ENCODE results near the gene DCST1. TPM values are rescaled to one million over a fixed set of nuclear protein-coding genes. Genes with fewer than 3 reads are reported as not detected.

Gene DCST1
- total and polyA plus RNA-seq, 2 of the 4 experiments (the other 2 are of a cell fraction): not detected

GRCh38 chr1:155009221-155009711 is 24.4 kb upstream of the DCST1 start:
- BruUV-seq (replicated peaks): no TSS peak
- no CpG with 5 or more reads among the region's 12 CpGs for WGBS, 2 experiments (ENCODE audit: extremely low coverage in 2 of 2, insufficient read length in 1 of 2)
- Histone ChIP-seq H3K18ac (ENCODE audit: low read depth, low read length) (no peak overlapping the region), H3K4me3 (ENCODE audit: insufficient read depth, low read depth, low read length) (no peak overlapping the region), H4K91ac (ENCODE audit: insufficient read depth, low read depth, low read length) (no peak overlapping the region), H3K9me3 (ENCODE audit: control insufficient read depth, insufficient read depth, low read length) (no peaks in the 10 kb centered on the region), H3K4me2 (ENCODE audit: low read depth, low read length) (no peak overlapping the region), H3K9ac (ENCODE audit: low read depth, low read length) (no peak overlapping the region), H4K20me1 (ENCODE audit: insufficient read depth, low read length) (peaks cover 19% of the 10 kb centered on the region), H2BK5ac (ENCODE audit: low read depth, low read length, poor library complexity, severe bottlenecking) (no peak overlapping the region), H3K36me3 (ENCODE audit: control insufficient read depth, insufficient read depth, low read length) (peaks cover 7% of the 10 kb centered on the region), H4K5ac (ENCODE audit: low read depth, low read length) (no peak overlapping the region), H3K27ac (ENCODE audit: insufficient read depth, low read length) (no peak overlapping the region), H3K4ac (ENCODE audit: low read depth, low read length) (no peak overlapping the region), H3K14ac (replicated peaks; ENCODE audit: low read depth, low read length) (no peak overlapping the region), H3K9me1 (ENCODE audit: insufficient read depth, low read length) (peaks cover 11% of the 10 kb centered on the region), H2AK9ac (replicated peaks; ENCODE audit: low read depth, low read length, poor library complexity) (no peak overlapping the region), H3K56ac (ENCODE audit: extremely low read depth, insufficient read depth, low read length) (no peak overlapping the region), H2BK15ac (ENCODE audit: low read depth, low read length) (no peak overlapping the region), H4K8ac (ENCODE audit: low read depth in 2 of 2, low read length in 2 of 2) (no peak overlapping the region), H2BK120ac (ENCODE audit: low read depth, low read length) (no peak overlapping the region), H2AFZ (replicated peaks; ENCODE audit: low read length, poor library complexity) (no peak overlapping the region), H2BK20ac (ENCODE audit: low read depth, low read length) (no peak overlapping the region), H3K79me1 (ENCODE audit: low read depth in 1 of 2, low read length in 2 of 2) (peaks cover 3 to 56% of the 10 kb centered on the region in 2 experiments), H2AK5ac (ENCODE audit: low read depth, low read length) (no peak overlapping the region), H3K4me1 (ENCODE audit: control insufficient read depth, insufficient read depth, low read length) (peaks cover 14% of the 10 kb centered on the region), H3K23ac (ENCODE audit: low read depth, low read length) (no peak overlapping the region), H3K27me3 (ENCODE audit: control insufficient read depth, insufficient read depth, low read length) (no peaks in the 10 kb centered on the region)
- in situ Hi-C loops (cut with MboI; ENCODE audit: low sequenced_read_pairs) (no loop called here), intact Hi-C loops (cut with micrococcal nuclease) (no loop called here), dilution Hi-C loops (cut with HindIII; ENCODE audit: low sequenced_read_pairs, unreplicated experiment) (no loop called here)
- ATAC-seq (ENCODE audit: low read depth) (no peak), DNase-seq (no peak)
- ChIA-PET CTCF (no interaction called here), POLR2A (ENCODE audit: unreplicated experiment) (no interaction called here)
- TF ChIP-seq, protein P1, sequence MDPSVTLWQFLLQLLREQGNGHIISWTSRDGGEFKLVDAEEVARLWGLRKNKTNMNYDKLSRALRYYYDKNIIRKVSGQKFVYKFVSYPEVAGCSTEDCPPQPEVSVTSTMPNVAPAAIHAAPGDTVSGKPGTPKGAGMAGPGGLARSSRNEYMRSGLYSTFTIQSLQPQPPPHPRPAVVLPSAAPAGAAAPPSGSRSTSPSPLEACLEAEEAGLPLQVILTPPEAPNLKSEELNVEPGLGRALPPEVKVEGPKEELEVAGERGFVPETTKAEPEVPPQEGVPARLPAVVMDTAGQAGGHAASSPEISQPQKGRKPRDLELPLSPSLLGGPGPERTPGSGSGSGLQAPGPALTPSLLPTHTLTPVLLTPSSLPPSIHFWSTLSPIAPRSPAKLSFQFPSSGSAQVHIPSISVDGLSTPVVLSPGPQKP (IDR thresholded peaks at IDR 0.05; ENCODE audit: borderline replicate concordance, low read depth, low read length): no peak
- no peak for TF ChIP-seq RAD21 (IDR thresholded peaks at IDR 0.05; ENCODE audit: low read length)

Data from IMR-90 (cell line).